OCI-LY7 (cell line): ENCODE measurements around the gene MEIOB.

Source experiments
- CTCF ChIP-seq: fragments of 200-600 bp; sonication (generic); conservative IDR thresholded peaks from 2 replicates; pipeline ENCODE4 v1.5.1; 2014; ENCODE audit warnings: mild to moderate bottlenecking, antibody characterized with exemption, low read length, moderate library complexity, mixed read lengths
- EZH2phosphoT487 ChIP-seq: fragments of 200-600 bp; sonication (generic); IDR thresholded peaks from 2 replicates; pipeline ENCODE4 v1.6.1; 2018; ENCODE audit warnings: low read depth, borderline replicate concordance, mild to moderate bottlenecking, mixed run types, antibody characterized with exemption, low read length, moderate library complexity, mixed read lengths

GRCh38 chr16:1787322-1788094 lies 84.5 kb downstream of the MEIOB start:
- no peak for TF ChIP-seq CTCF
- no peak for TF ChIP-seq EZH2phosphoT487
